GM23248 (cell line): ENCODE data around the gene ZNF627. TPM values are rescaled to one million over a fixed set of nuclear protein-coding genes. Genes with fewer than 3 reads are reported as not detected.

ENCODE experiments used
- DNase-seq: peaks from one replicate; pipeline ENCODE4 v3.0.0-alpha.2; 2015
- H2AFZ ChIP-seq: fragments of 200-600 bp; sonication (generic); 2 replicates; pipeline ENCODE4 v1.6.1; 2016; ENCODE audit warnings: antibody characterized with exemption
- H3F3A ChIP-seq: fragments of 200-600 bp; sonication (generic); 2 replicates; pipeline ENCODE4 v1.6.1; 2016; ENCODE audit warnings: mild to moderate bottlenecking, antibody characterized with exemption, mixed run types; ENCODE audit not compliant: insufficient read depth
- H3K27ac ChIP-seq: fragments of 200-600 bp; sonication (generic); 2 replicates; pipeline ENCODE4 v1.5.1; 2016; ENCODE audit warnings: mild to moderate bottlenecking
- H3K27me3 ChIP-seq: fragments of 200-600 bp; sonication (generic); replicated peaks from 2 replicates; pipeline ENCODE4 v1.6.1; 2016; ENCODE audit warnings: mild to moderate bottlenecking; ENCODE audit not compliant: insufficient read depth
- H3K36me3 ChIP-seq: fragments of 200-600 bp; sonication (generic); 2 replicates; pipeline ENCODE4 v1.6.1; 2016; ENCODE audit warnings: low read depth, mild to moderate bottlenecking
- H3K4me1 ChIP-seq: fragments of 200-600 bp; sonication (generic); 2 replicates; pipeline ENCODE4 v1.6.1; 2016; ENCODE audit warnings: mild to moderate bottlenecking; ENCODE audit not compliant: insufficient read depth
- H3K4me2 ChIP-seq: fragments of 200-600 bp; sonication (generic); one replicate; pipeline ENCODE4 v1.6.1; 2016; ENCODE audit warnings: mild to moderate bottlenecking; ENCODE audit not compliant: unreplicated experiment
- H3K4me3 ChIP-seq: fragments of 200-600 bp; sonication (generic); 2 replicates; pipeline ENCODE4 v1.5.1; 2016; ENCODE audit warnings: mild to moderate bottlenecking
- H3K79me2 ChIP-seq: fragments of 200-600 bp; sonication (generic); 2 replicates; pipeline ENCODE4 v1.6.1; 2016; ENCODE audit warnings: mild to moderate bottlenecking; ENCODE audit not compliant: insufficient read depth
- H3K9ac ChIP-seq: fragments of 200-600 bp; sonication (generic); 2 replicates; pipeline ENCODE4 v1.6.1; 2016; ENCODE audit warnings: mild to moderate bottlenecking
- H3K9me2 ChIP-seq: fragments of 200-600 bp; sonication (generic); 2 replicates; pipeline ENCODE4 v1.6.1; 2016; ENCODE audit warnings: mixed run types, mild to moderate bottlenecking, moderate library complexity; ENCODE audit not compliant: insufficient read depth
- H3K9me3 ChIP-seq: fragments of 200-600 bp; sonication (generic); one replicate; pipeline ENCODE4 v1.6.1; 2017; ENCODE audit warnings: low read depth
- H4K20me1 ChIP-seq: fragments of 200-600 bp; sonication (generic); 2 replicates; pipeline ENCODE4 v1.6.0; 2016; ENCODE audit not compliant: insufficient read depth
- EZH2 ChIP-seq: fragments of 200-600 bp; sonication (generic); IDR thresholded peaks from 2 replicates; pipeline ENCODE4 v1.6.1; 2018; ENCODE audit warnings: antibody characterized with exemption, mild to moderate bottlenecking; ENCODE audit not compliant: insufficient read depth, poor library complexity, severe bottlenecking
- EZH2phosphoT487 ChIP-seq: fragments of 200-600 bp; sonication (generic); IDR thresholded peaks from 2 replicates; pipeline ENCODE4 v1.6.1; 2018; ENCODE audit warnings: antibody characterized with exemption, moderate library complexity, mild to moderate bottlenecking, low read depth; ENCODE audit not compliant: insufficient read depth
- WGBS, 2 experiments: methylation state at CpG; one replicate each; pipeline ENCODE4 v1.1.6; 2015 to 2017; ENCODE audit warnings: low lambda C conversion rate in 2 of 2, low coverage in 1 of 2; ENCODE audit errors: missing lambda C conversion rate in 2 of 2; 5-methylcytosine and 5-hydroxymethylcytosine counted together
- in situ Hi-C: fragments of 300-500 bp; cut with MboI; formaldehyde crosslinking; loops from 2 replicates; pipeline ENCODE4 v1.15.0; 2020
- polyA plus RNA-seq: library from polyadenylated mRNA; unstranded; fragments of >200 nt; fragmentation: Nextera tagmentation; extraction: Ambion mirVana; gene quantifications from 2 replicates; pipeline ENCODE4 v1.2.1, GENCODE V29; 2016
- total RNA-seq: library from RNA; depleted of rRNA; stranded (reverse); fragments of >200 nt; shearing (Covaris generic); gene quantifications from 2 replicates; pipeline ENCODE4 v1.2.3, GENCODE V29; 2014

The ZNF627 gene
- total and polyA plus RNA-seq, 2 experiments from 2014 or later, result 7.7 to 13.8 TPM

DNA sequence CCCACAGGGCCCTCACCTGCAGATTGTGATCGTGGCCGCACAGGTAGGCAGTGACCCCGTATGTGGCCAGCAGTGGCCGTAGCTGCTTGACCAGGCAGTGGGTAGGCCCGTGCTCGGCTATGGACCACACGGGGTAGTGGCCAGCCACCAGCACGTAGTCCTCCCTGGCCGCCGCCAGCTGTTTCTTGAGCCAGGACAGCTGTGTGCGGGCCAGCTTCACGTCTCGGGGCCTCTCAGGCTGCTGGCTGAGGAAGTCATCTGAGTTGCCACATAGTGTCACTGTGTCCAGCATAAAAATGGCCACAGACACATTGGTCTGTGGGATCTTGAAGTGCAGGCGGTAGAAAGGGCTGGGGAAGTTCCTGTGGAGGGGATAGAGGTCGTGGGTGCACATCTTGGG lies 21.1 kb upstream of the ZNF627 start:
- Histone ChIP-seq H2AFZ (no peak overlapping the region), H3K9me2 (no peaks in the 10 kb centered on the region), H3K79me2 (no peaks in the 10 kb centered on the region), H3K4me3 (no peak overlapping the region), H3K27me3 (no peaks in the 10 kb centered on the region), H3K4me2 (no peak overlapping the region), H3K27ac (no peak overlapping the region), H4K20me1 (no peaks in the 10 kb centered on the region), H3K4me1 (peaks cover 4% of the 10 kb centered on the region; the same call in 1 of the 2 replicates), H3K36me3 (no peaks in the 10 kb centered on the region), H3K9me3 (no peaks in the 10 kb centered on the region), H3F3A (no peaks in the 10 kb centered on the region), H3K9ac (no peak overlapping the region)
- in situ Hi-C loops, result no loop called here
- WGBS, 2 experiments, result 84 to 91% methylated on average over 15 of the region's 15 CpGs
- DNase-seq, result no peak
- no peak for TF ChIP-seq EZH2phosphoT487
- no peak for TF ChIP-seq EZH2

DNA sequence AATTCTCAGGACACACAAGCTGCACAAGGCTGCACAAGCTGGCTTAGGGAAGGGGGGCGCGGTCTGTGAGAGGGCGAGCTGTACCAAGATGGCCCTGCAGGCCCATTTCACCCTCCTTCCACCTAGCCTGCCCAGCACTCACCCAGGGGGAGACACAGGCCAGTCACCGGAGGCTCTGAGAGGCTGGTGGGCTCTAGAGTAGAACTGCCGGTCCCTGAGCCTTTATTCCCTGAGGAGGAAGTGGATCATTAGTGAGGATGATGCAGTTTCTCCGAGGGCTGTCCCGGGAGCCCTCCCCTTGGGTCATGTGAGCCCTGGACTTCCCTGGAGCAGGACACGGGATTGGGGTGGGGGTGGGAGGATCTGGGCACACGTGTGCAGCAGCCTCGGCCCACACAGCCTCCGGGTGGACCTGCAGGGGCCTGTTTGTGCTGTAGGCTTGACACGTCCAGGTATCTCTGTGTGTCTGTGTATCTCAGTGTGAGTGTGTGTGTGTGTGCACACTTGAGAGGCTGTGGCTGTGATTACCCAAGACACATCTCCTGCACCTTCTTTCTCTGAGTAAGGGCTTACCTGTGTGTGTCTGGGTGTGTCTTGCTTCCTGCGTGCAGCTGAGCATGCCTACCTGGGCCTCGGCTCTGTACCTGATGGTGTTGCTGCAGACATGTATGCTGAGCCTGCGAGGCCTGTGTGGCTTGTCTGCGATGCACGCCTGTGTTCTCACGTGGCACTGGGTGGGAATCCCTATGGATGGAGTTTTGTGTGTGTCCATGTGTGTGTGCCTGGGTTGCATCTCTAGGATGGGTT lies 19.6 kb upstream of the ZNF627 start, which contains the start of gene ACP5:
Gene ACP5, minus strand, starts transcription at position 195 of the 807 bp plus-strand sequence. CDS start 328 bp downstream, outside the sequence.
- H2AFZ ChIP-seq, result peak within 1 kb of the TSS; percentile 58
- peak within 1 kb of the TSS; percentile 18; the same call in 1 of the 2 replicates for H3K4me3 ChIP-seq
- H3K9ac ChIP-seq, result no peak within 1 kb of the TSS
- H3K4me2 ChIP-seq, result peak within 1 kb of the TSS; percentile 35
- WGBS, 2 experiments, result 61 to 64% methylated on average over 15 to 17 of the region's 18 CpGs
- no peaks in the 10 kb centered on the region for H3F3A ChIP-seq
- H3K27ac ChIP-seq, result no peak within 1 kb of the TSS
- H4K20me1 ChIP-seq, result no peaks in the 10 kb centered on the region
- no peaks in the 10 kb centered on the region for H3K27me3 ChIP-seq
- no peak for DNase-seq
- in situ Hi-C loops, result no loop called here
- no peaks in the 10 kb centered on the region for H3K9me3 ChIP-seq
- H3K4me1 ChIP-seq, result peaks cover 8% of the 10 kb centered on the region; the same call in 1 of the 2 replicates
- H3K79me2 ChIP-seq, result no peaks in the 10 kb centered on the region
- H3K9me2 ChIP-seq, result no peaks in the 10 kb centered on the region
- no peaks in the 10 kb centered on the region for H3K36me3 ChIP-seq
- TF ChIP-seq EZH2phosphoT487 (no peak), EZH2 (no peak)

DNA sequence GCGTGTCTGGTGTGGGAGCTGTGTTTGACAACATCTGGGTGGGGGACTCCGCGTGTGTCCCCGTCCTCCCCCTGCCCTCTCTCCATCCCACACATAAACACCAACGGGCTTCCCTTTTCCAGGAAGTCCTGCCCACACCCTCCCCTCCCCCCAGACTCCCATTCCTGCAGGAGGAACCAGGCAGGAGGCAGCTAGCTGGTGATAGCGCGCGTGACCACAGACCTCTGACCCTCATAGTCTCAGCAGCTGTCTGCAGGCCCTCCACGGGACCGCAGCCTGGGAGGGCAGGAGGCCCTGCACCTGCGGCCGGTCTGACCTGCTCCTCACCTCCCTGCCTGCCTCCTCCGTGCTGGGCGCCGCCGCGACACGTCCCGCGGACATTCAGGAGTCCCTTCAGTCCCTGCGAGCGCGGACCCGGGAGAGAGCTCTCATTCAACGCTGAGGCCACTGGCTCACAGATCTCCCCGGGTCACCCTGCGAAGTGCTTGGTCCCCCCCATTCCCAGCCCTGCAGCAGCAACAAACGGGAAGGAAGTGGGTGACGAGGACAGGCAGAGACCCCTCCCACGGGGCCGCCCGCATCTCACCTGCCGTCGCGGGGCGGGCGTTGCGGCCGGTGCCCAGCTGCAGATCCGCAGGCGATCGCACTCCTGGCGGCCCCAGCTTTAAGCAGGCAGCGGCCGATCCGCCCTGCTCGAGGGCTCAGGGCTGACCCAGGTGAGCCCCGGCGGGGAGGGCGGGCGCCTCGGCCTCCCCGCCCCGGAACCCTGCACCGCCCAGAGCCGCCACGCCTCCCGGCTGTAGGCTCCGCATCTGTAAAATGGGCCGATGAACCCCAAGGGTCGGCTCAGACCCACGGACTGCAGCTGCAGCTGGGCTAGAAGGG lies 18.8 kb upstream of the ZNF627 start:
- peak overlapping the region; percentile 35 for H3K4me2 ChIP-seq
- peak overlapping the region; percentile 58 for H2AFZ ChIP-seq
- H3K4me1 ChIP-seq, result peaks cover 8% of the 10 kb centered on the region; the same call in 1 of the 2 replicates
- in situ Hi-C loops, result no loop called here
- H3K9ac ChIP-seq, result no peak overlapping the region
- WGBS, 2 experiments, result 16 to 19% methylated on average over 48 to 59 of the region's 62 CpGs
- no peaks in the 10 kb centered on the region for H3F3A ChIP-seq
- H3K9me2 ChIP-seq, result no peaks in the 10 kb centered on the region
- H3K27me3 ChIP-seq, result no peaks in the 10 kb centered on the region
- H3K36me3 ChIP-seq, result no peaks in the 10 kb centered on the region
- DNase-seq, result no peak
- no peak for TF ChIP-seq EZH2
- no peak for TF ChIP-seq EZH2phosphoT487
- no peaks in the 10 kb centered on the region for H3K79me2 ChIP-seq
- peak overlapping the region; percentile 18; the same call in 1 of the 2 replicates for H3K4me3 ChIP-seq
- no peak overlapping the region for H3K27ac ChIP-seq
- H3K9me3 ChIP-seq, result no peaks in the 10 kb centered on the region
- H4K20me1 ChIP-seq, result no peaks in the 10 kb centered on the region

DNA sequence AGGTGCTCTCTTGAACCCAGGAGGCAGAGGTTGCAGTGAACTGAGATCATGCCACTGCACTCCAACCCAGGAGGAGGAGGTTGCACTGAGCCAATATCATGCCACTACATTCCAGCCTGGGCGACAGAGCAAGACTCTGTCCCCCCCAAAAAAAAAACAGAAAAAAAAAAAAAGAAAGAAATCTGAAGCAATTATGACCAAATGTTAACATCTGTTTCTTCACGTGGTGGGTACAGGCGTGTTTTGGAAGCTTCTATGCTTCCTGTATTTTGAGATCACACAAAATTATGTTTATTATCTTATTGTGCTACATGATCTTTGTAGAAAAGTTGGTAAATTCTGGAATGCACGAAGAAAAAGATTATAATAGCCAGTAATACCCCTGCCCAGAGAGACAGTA lies 17.2 kb upstream of the ZNF627 start:
- Histone ChIP-seq H3K36me3 (no peaks in the 10 kb centered on the region), H3K27ac (no peak overlapping the region), H3K4me3 (no peak overlapping the region), H3K4me2 (no peak overlapping the region), H3K9me3 (no peaks in the 10 kb centered on the region), H3K79me2 (no peaks in the 10 kb centered on the region), H3K27me3 (no peaks in the 10 kb centered on the region), H2AFZ (no peak overlapping the region), H3F3A (no peaks in the 10 kb centered on the region), H4K20me1 (no peaks in the 10 kb centered on the region), H3K9ac (no peak overlapping the region), H3K9me2 (no peaks in the 10 kb centered on the region), H3K4me1 (peaks cover 8% of the 10 kb centered on the region; the same call in 1 of the 2 replicates)
- in situ Hi-C loops, result loop anchor here (10.0 kb wide), 1 partner anchor 85 kb away; no protein-coding TSS in a partner anchor
- TF ChIP-seq EZH2phosphoT487 (no peak), EZH2 (no peak)
- WGBS, 2 experiments, result 45 to 50% methylated on average over 4 of the region's 4 CpGs
- DNase-seq, result no peak
